HCT116 (cell line): ENCODE results near the gene DHRS7. TPM values are rescaled to one million over a fixed set of nuclear protein-coding genes. Genes with fewer than 3 reads are reported as not detected.

Experiments used
- ATAC-seq: fragments of 200-7000 bp; cut with Tn5 transposase; 2 replicates; pipeline ENCODE4 v1.9.1; 2020; ENCODE audit warnings: mild to moderate bottlenecking, moderate library complexity
- BruUV-seq: library from RNA; stranded (reverse); fragments of 400-500 nt; replicated peaks from 2 replicates; lab custom pipeline; 2021; lab: Mats Ljungman, UMichigan
- CTCF ChIA-PET: fragments of 300-600 bp; sonication (Branson Sonifier 250); formaldehyde crosslinking; loops from one replicate; lab custom pipeline; 2021; ENCODE audit warnings: antibody characterized with exemption; lab: Charles Lee
- POLR2A ChIA-PET: fragments of 300-600, 350-600 bp; sonication (Branson Sonifier 250); formaldehyde crosslinking; loops from one replicate; lab custom pipeline; 2021; ENCODE audit warnings: antibody characterized with exemption; lab: Charles Lee
- RAD21 ChIA-PET, 2 experiments: fragments of 300-600 bp; sonication (Branson Sonifier 250); formaldehyde crosslinking; loops; one replicate each; lab custom pipeline; 2023; ENCODE audit warnings: low total read pairs in 2 of 2; ENCODE audit not compliant: uncharacterized antibody in 2 of 2, unreplicated experiment in 2 of 2, low non-redundant PET in 1 of 2; lab: Charles Lee
- DNase-seq: peaks from one replicate; pipeline ENCODE4 v3.0.0-alpha.2; 2010; ENCODE audit warnings: low read depth, low spot score
- H2AFZ ChIP-seq: fragments of 200-600 bp; shearing (Covaris generic), sonication (generic); 2 replicates; pipeline ENCODE4 v1.6.1; 2017; ENCODE audit warnings: low read depth, mixed run types, mixed read lengths, antibody characterized with exemption, low read length; ENCODE audit not compliant: poor library complexity, severe bottlenecking
- H3K27ac ChIP-seq: 2 replicates; pipeline ENCODE4 v1.5.1; 2012; ENCODE audit warnings: low read depth, low read length
- H3K27me3 ChIP-seq: fragments of 200-600 bp; sonication (generic); 2 replicates; pipeline ENCODE4 v1.6.1; 2016; ENCODE audit warnings: mixed run types, low read length, mixed read lengths; ENCODE audit not compliant: insufficient read depth
- H3K36me3 ChIP-seq, 2 experiments: fragments of 200-500 bp in 1 of 2; fragments of 200-600 bp in 1 of 2; sonication (Bioruptor generic) in 1 of 2; sonication (generic) in 1 of 2; 2 replicates each; pipeline versions ENCODE4 v1.5.1 to v1.6.1; 2014 to 2016; ENCODE audit warnings: low read length in 2 of 2, inconsistent platforms in 1 of 2, mixed read lengths in 1 of 2, mixed run types in 1 of 2; ENCODE audit not compliant: insufficient read depth in 2 of 2, control insufficient read depth in 1 of 2
- H3K4me1 ChIP-seq, 2 experiments: fragments of 200-600 bp in 1 of 2; sonication (generic) in 1 of 2; 2 replicates each; pipeline versions ENCODE4 v1.5.1 to v1.6.1; 2012 to 2017; ENCODE audit warnings: low read length in 2 of 2, inconsistent platforms in 1 of 2, mild to moderate bottlenecking in 1 of 2, mixed read lengths in 1 of 2, mixed run types in 1 of 2, moderate library complexity in 1 of 2; ENCODE audit not compliant: insufficient read depth in 2 of 2, control insufficient read depth in 1 of 2
- H3K4me2 ChIP-seq: fragments of 200-600 bp; sonication (generic); 2 replicates; pipeline ENCODE4 v1.6.1; 2017; ENCODE audit warnings: mixed run types, low read length, mixed read lengths
- H3K4me3 ChIP-seq, 2 experiments: fragments of 200-600 bp in 1 of 2; sonication (generic) in 1 of 2; replicated peaks in 1 of 2; 2 replicates each; pipeline ENCODE4 v1.5.1; 2011 to 2016; ENCODE audit warnings: low read length in 2 of 2, control low read depth in 1 of 2, low read depth in 1 of 2, mild to moderate bottlenecking in 1 of 2, mixed read lengths in 1 of 2, mixed run types in 1 of 2
- H3K79me2 ChIP-seq: fragments of 200-600 bp; sonication (generic); 2 replicates; pipeline ENCODE4 v1.6.1; 2017; ENCODE audit warnings: mild to moderate bottlenecking, mixed run types, low read length, moderate library complexity, mixed read lengths; ENCODE audit not compliant: insufficient read depth
- H3K9ac ChIP-seq: fragments of 200-600 bp; sonication (generic); 2 replicates; pipeline ENCODE4 v1.6.1; 2016; ENCODE audit warnings: low read length, mixed read lengths
- H3K9me2 ChIP-seq: fragments of 200-600 bp; sonication (generic), shearing (Covaris generic); 2 replicates; pipeline ENCODE4 v1.6.1; 2017; ENCODE audit warnings: mixed run types, mild to moderate bottlenecking, moderate library complexity; ENCODE audit not compliant: insufficient read depth
- H3K9me3 ChIP-seq, 2 experiments: fragments of 200-500 bp in 1 of 2; fragments of 200-600 bp in 1 of 2; sonication (Bioruptor generic) in 1 of 2; sonication (generic) in 1 of 2; 2 replicates each; pipeline ENCODE4 v1.6.1; 2014 to 2017; ENCODE audit warnings: low read length in 2 of 2, mixed read lengths in 2 of 2, inconsistent platforms in 1 of 2, low read depth in 1 of 2, mild to moderate bottlenecking in 1 of 2, mixed run types in 1 of 2, moderate library complexity in 1 of 2; ENCODE audit not compliant: control insufficient read depth in 1 of 2, insufficient read depth in 1 of 2
- H4K20me1 ChIP-seq: fragments of 200-600 bp; sonication (generic), shearing (Covaris generic); 2 replicates; pipeline ENCODE4 v1.6.1; 2017; ENCODE audit warnings: mixed run types, mild to moderate bottlenecking, moderate library complexity; ENCODE audit not compliant: insufficient read depth
- CBX3 ChIP-seq: IDR thresholded peaks from 2 replicates; pipeline ENCODE4 v1.6.1; 2012; ENCODE audit warnings: low read depth
- CEBPB ChIP-seq: IDR thresholded peaks from 2 replicates; pipeline ENCODE4 v1.6.1; 2012; ENCODE audit warnings: low read depth
- EZH2 ChIP-seq: fragments of 200-600 bp; sonication (generic); IDR thresholded peaks from 2 replicates; pipeline ENCODE4 v1.6.1; 2017; ENCODE audit warnings: antibody characterized with exemption, mixed run types
- EZH2phosphoT487 ChIP-seq: fragments of 200-600 bp; IDR thresholded peaks from 2 replicates; pipeline ENCODE4 v1.6.1; 2018; ENCODE audit warnings: antibody characterized with exemption, borderline replicate concordance
- REST ChIP-seq: IDR thresholded peaks from 2 replicates; pipeline ENCODE4 v1.6.1; 2012; ENCODE audit warnings: low read depth
- SP1 ChIP-seq: IDR thresholded peaks from 2 replicates; pipeline ENCODE4 v1.6.1; 2012; ENCODE audit warnings: low read depth
- ZFX ChIP-seq: fragments of 450-650 bp; IDR thresholded peaks from 2 replicates; pipeline ENCODE4 v1.6.1; 2017
- ZNF274 ChIP-seq: fragments of 200-500 bp; sonication (Bioruptor generic); IDR thresholded peaks from 2 replicates; pipeline ENCODE4 v1.6.1; 2014; ENCODE audit warnings: mild to moderate bottlenecking, low read depth, low read length, inconsistent platforms
- intact Hi-C: fragments of 100-400 bp; cut with micrococcal nuclease; formaldehyde crosslinking; loops from 2 replicates; pipeline ENCODE4 v1.10.0; 2022
- total RNA-seq: library from RNA; stranded (reverse); gene quantifications from one replicate; pipeline ENCODE4 v1.2.1, GENCODE V29; 2021; ENCODE audit not compliant: unreplicated experiment
- TF ChIP-seq, protein P1 (sequence below): IDR thresholded peaks from 2 replicates; pipeline ENCODE4 v1.6.1; 2012

Gene DHRS7
- total RNA-seq, 1 experiment from 2014 or later: 43.8 TPM

DNA sequence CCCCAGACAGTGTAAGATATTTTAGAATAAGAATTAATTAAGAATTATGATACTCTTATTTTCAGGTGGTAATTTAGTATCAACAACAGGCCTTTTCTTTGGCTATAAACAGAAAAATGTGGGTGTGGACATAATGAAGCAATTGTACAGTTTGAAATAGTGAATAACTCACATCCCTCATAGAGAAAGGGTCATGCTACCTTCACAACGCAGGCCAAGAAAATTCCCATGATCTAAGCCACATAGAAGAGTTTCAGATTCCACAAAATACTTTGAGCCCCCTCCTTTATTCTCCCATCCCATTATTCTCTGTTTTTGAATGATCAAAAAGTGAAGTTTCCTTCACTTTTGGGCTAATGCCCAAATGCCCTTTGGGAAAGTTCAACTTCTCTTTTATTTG, 23.5 kb upstream of the DHRS7 start:
- no peaks in the 10 kb centered on the region for H3K9me2 ChIP-seq
- no peaks in the 10 kb centered on the region for H3K27me3 ChIP-seq
- ChIA-PET CTCF (interaction anchor here (0.5 to 1.7 kb wide), 5 partner anchors 97 to 882 kb away, joined by 3 to 13 read pairs (median 4); no protein-coding TSS in a partner anchor), POLR2A (no interaction called here), RAD21 (no interaction called here)
- BruUV-seq: no TSS peak
- TF ChIP-seq EZH2 (no peak), CEBPB (no peak), CBX3 (no peak), ZFX (no peak), SP1 (no peak), REST (no peak), EZH2phosphoT487 (no peak), ZNF274 (no peak)
- TF ChIP-seq, protein P1, sequence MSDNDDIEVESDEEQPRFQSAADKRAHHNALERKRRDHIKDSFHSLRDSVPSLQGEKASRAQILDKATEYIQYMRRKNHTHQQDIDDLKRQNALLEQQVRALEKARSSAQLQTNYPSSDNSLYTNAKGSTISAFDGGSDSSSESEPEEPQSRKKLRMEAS: no peak
- no peaks in the 10 kb centered on the region for H3K9me3 ChIP-seq
- intact Hi-C loops: loop anchor here (2.0 to 10.0 kb wide), 3 partner anchors 296 to 1064 kb away; partner anchors contain the start of gene C14orf39
- H3K9ac ChIP-seq: no peak overlapping the region
- H3K36me3 ChIP-seq: no peaks in the 10 kb centered on the region
- H3K4me1 ChIP-seq: peaks cover 0 to 4% of the 10 kb centered on the region in 2 experiments; a peak in 1 of 4 replicates
- H2AFZ ChIP-seq: no peak overlapping the region
- H3K4me2 ChIP-seq: no peak overlapping the region
- ATAC-seq: no peak
- no peaks in the 10 kb centered on the region for H4K20me1 ChIP-seq
- H3K27ac ChIP-seq: no peak overlapping the region
- no peak for DNase-seq
- H3K4me3 ChIP-seq: no peak overlapping the region
- H3K79me2 ChIP-seq: no peaks in the 10 kb centered on the region
